ENCODE results near the gene CHST8. TPM values are rescaled to one million over a fixed set of nuclear protein-coding genes. Genes with fewer than 3 reads are reported as not detected.

The CHST8 gene
- total RNA-seq, 1 experiment from 2014 or later = not detected

- no TSS peak for BruUV-seq (replicated peaks)
- peaks cover 79% of the 10 kb centered on the region for H3K27me3 ChIP-seq (ENCODE audit: insufficient read depth, low read depth)
- DNase-seq = no peak
- H3K4me3 ChIP-seq = no peak overlapping the region
- no peaks in the 10 kb centered on the region for H3K79me2 ChIP-seq (ENCODE audit: low read depth)
- ChIA-PET CTCF (no interaction called here), POLR2A (ENCODE audit: unreplicated experiment) (no interaction called here)
- H3K4me2 ChIP-seq = no peak overlapping the region
- TF ChIP-seq CTCF (conservative IDR thresholded peaks at IDR 0.05) = no peak
- no peaks in the 10 kb centered on the region for H4K20me1 ChIP-seq (ENCODE audit: insufficient read depth)
- H3K9me2 ChIP-seq (ENCODE audit: insufficient read depth) = no peaks in the 10 kb centered on the region
- no peaks in the 10 kb centered on the region for H3K36me3 ChIP-seq (ENCODE audit: low read depth)
- intact Hi-C loops (cut with micrococcal nuclease; ENCODE audit: unreplicated experiment) = no loop called here
- no peak overlapping the region for H2AFZ ChIP-seq
- H3F3A ChIP-seq (ENCODE audit: insufficient read depth, low read depth) = no peaks in the 10 kb centered on the region
- H3K27ac ChIP-seq = no peak overlapping the region
- no peaks in the 10 kb centered on the region for H3K9me3 ChIP-seq (ENCODE audit: insufficient read depth, low read depth)
- no peaks in the 10 kb centered on the region for H3K4me1 ChIP-seq (replicated peaks; ENCODE audit: insufficient read depth)
These were observed 100.9 kb downstream of the CHST8 start for GRCh38 chr19:33722456-33723239.

- no peaks in the 10 kb centered on the region for H3F3A ChIP-seq (ENCODE audit: insufficient read depth, low read depth)
- H3K4me1 ChIP-seq (replicated peaks; ENCODE audit: insufficient read depth) = no peaks in the 10 kb centered on the region
- no peaks in the 10 kb centered on the region for H3K9me2 ChIP-seq (ENCODE audit: insufficient read depth)
- ChIA-PET POLR2A (ENCODE audit: unreplicated experiment) (no interaction called here), CTCF (no interaction called here)
- TF ChIP-seq CTCF (conservative IDR thresholded peaks at IDR 0.05) = no peak
- no peak for TF ChIP-seq EZH2 (IDR thresholded peaks at IDR 0.05; ENCODE audit: low read depth)
- no peaks in the 10 kb centered on the region for H3K36me3 ChIP-seq (ENCODE audit: low read depth)
- no peak overlapping the region for H2AFZ ChIP-seq
- H3K9me3 ChIP-seq (ENCODE audit: insufficient read depth, low read depth) = no peaks in the 10 kb centered on the region
- H3K27me3 ChIP-seq (ENCODE audit: insufficient read depth, low read depth) = peaks cover 83% of the 10 kb centered on the region
- no peak for DNase-seq
- no peak overlapping the region for H3K4me2 ChIP-seq
- H3K4me3 ChIP-seq = no peak overlapping the region
- no peaks in the 10 kb centered on the region for H3K79me2 ChIP-seq (ENCODE audit: low read depth)
- H3K27ac ChIP-seq = no peak overlapping the region
- intact Hi-C loops (cut with micrococcal nuclease; ENCODE audit: unreplicated experiment) = no loop called here
- BruUV-seq (replicated peaks) = no TSS peak
- H4K20me1 ChIP-seq (ENCODE audit: insufficient read depth) = no peaks in the 10 kb centered on the region
These were observed 101.8 kb downstream of the CHST8 start for GRCh38 chr19:33723512-33723911.

GRCh38 chr19:33724021-33724720 lies 102.4 kb downstream of the CHST8 start:
- TF ChIP-seq CTCF (conservative IDR thresholded peaks at IDR 0.05) (no peak), EZH2 (IDR thresholded peaks at IDR 0.05; ENCODE audit: low read depth) (no peak)
- BruUV-seq (replicated peaks) = no TSS peak
- DNase-seq = no peak
- Histone ChIP-seq H2AFZ (no peak overlapping the region), H3K79me2 (ENCODE audit: low read depth) (no peaks in the 10 kb centered on the region), H3K4me3 (no peak overlapping the region), H3K9me3 (ENCODE audit: insufficient read depth, low read depth) (no peaks in the 10 kb centered on the region), H3K4me2 (no peak overlapping the region), H3K4me1 (replicated peaks; ENCODE audit: insufficient read depth) (no peaks in the 10 kb centered on the region), H3F3A (ENCODE audit: insufficient read depth, low read depth) (no peaks in the 10 kb centered on the region), H3K27me3 (ENCODE audit: insufficient read depth, low read depth) (peaks cover 85% of the 10 kb centered on the region), H3K36me3 (ENCODE audit: low read depth) (no peaks in the 10 kb centered on the region), H4K20me1 (ENCODE audit: insufficient read depth) (no peaks in the 10 kb centered on the region), H3K27ac (no peak overlapping the region), H3K9me2 (ENCODE audit: insufficient read depth) (no peaks in the 10 kb centered on the region)
- intact Hi-C loops (cut with micrococcal nuclease; ENCODE audit: unreplicated experiment) = no loop called here
- CTCF ChIA-PET = no interaction called here
- POLR2A ChIA-PET (ENCODE audit: unreplicated experiment) = no interaction called here
